ENCODE data around the gene LRRC32. TPM values are rescaled to one million over a fixed set of nuclear protein-coding genes. Genes with fewer than 3 reads are reported as not detected.
A peak's percentile ranks its signal among the peaks of the same experiment; 100 is the strongest.

The LRRC32 gene
- total and polyA plus RNA-seq, 8 donors = 14.0 to 270 (median 23.9) TPM

DNA sequence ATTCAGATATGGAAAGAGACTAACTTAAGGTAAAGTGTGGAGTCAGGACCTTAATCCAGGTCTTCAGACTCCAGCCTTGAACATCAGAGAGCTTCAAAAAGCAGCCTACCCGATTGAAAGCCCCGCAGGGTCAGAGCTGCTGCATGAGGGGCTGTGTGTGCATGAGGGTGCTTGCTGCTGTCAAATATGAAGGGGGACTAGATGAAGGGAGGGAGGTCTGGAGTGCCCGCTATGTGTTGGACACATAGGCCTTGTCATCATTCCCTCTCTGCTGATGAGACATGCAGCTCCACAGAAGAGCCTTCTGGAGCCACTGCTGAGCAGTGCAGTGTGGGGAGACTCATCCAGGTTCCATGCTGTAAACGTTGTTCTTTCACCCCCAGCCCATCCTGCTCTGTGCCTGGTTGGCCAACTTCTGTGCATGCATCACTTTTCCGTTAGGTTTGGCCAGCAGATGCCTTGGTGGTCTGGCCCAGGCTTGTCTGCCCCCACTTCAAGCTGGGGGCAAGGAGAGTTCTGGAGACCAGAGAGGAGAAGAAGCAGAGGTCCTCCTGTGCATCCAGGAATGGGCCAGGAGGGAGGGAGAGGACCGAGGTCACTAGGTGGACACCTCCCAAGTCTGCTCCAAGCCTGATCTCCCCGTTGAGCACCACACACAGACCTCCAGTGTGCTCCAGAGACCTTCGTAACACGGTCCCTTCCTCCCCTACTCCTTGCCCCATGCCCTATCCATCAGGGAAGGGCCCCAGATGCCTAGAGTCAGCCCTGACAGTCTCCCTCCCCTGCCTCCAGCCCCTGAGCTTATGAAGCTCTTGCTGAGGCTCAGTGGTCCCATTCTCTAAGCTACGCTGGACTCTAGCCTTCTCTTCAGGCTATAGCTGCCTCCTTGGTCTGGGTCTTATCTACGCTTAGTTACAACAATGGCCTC lies 32.0 kb downstream of the LRRC32 start:
- TF ChIP-seq POLR2AphosphoS5 (IDR thresholded peaks at IDR 0.05) (no peak), CTCF (IDR thresholded peaks at IDR 0.05) (no peak), EP300 (IDR thresholded peaks at IDR 0.05) (no peak), POLR2A (IDR thresholded peaks at IDR 0.05) (no peak)
- Histone ChIP-seq H3K4me1 (peaks cover 0 to 5% (median 0%) of the 10 kb centered on the region in 4 donors), H3K27me3 (no peaks in the 10 kb centered on the region), H3K27ac (no peak overlapping the region), H3K36me3 (no peaks in the 10 kb centered on the region), H3K4me3 (no peak overlapping the region), H3K9me3 (no peaks in the 10 kb centered on the region)
- 86 to 90% (median 87%) methylated on average over 10 to 11 of the region's 11 CpGs for whole genome bisulfite sequencing, 5 donors
- intact Hi-C loops (cut with DNase I; ENCODE audit: low total_unique reads) = no loop called here
- no peak for DNase-seq

GRCh38 chr11:76637491-76638269 lies 32.9 kb downstream of the LRRC32 start:
- no peak for TF ChIP-seq EP300 (IDR thresholded peaks at IDR 0.05)
- no peak for TF ChIP-seq POLR2AphosphoS5 (IDR thresholded peaks at IDR 0.05)
- TF ChIP-seq POLR2A (IDR thresholded peaks at IDR 0.05) = no peak
- no peak for TF ChIP-seq CTCF (IDR thresholded peaks at IDR 0.05)
- intact Hi-C loops (cut with DNase I; ENCODE audit: low total_unique reads) = no loop called here
- 41 to 66% (median 49%) methylated on average over 12 to 14 of the region's 14 CpGs for whole genome bisulfite sequencing, 5 donors
- no peak overlapping the region for H3K4me3 ChIP-seq
- H3K4me1 ChIP-seq = peaks cover 0 to 5% (median 0%) of the 10 kb centered on the region in 4 donors
- H3K27me3 ChIP-seq = no peaks in the 10 kb centered on the region
- H3K9me3 ChIP-seq = no peaks in the 10 kb centered on the region
- no peak overlapping the region for H3K27ac ChIP-seq
- no peaks in the 10 kb centered on the region for H3K36me3 ChIP-seq
- peak in 1 of 2 donors; percentile 54 for DNase-seq

- DNase-seq = peak in 1 of 2 donors; percentile 5
- no peaks in the 10 kb centered on the region for H3K36me3 ChIP-seq
- TF ChIP-seq EP300 (IDR thresholded peaks at IDR 0.05) (no peak), POLR2AphosphoS5 (IDR thresholded peaks at IDR 0.05) (no peak), CTCF (IDR thresholded peaks at IDR 0.05) (no peak), POLR2A (IDR thresholded peaks at IDR 0.05) (no peak)
- no peak overlapping the region for H3K4me3 ChIP-seq
- H3K9me3 ChIP-seq = no peaks in the 10 kb centered on the region
- peaks cover 0 to 5% (median 0%) of the 10 kb centered on the region in 4 donors for H3K4me1 ChIP-seq
- H3K27me3 ChIP-seq = no peaks in the 10 kb centered on the region
- intact Hi-C loops (cut with DNase I; ENCODE audit: low total_unique reads) = no loop called here
- WGBS, 5 donors = 78 to 97% (median 91%) methylated on average over 5 to 6 of the region's 6 CpGs
- H3K27ac ChIP-seq = no peak overlapping the region
These were observed 33.6 kb downstream of the LRRC32 start for GRCh38 chr11:76636826-76637460.

Measured in stomach (tissue), 9 donors.